HG03575 (cell line): ENCODE measurements around the gene CHD1L.
"Not testable (repeated sequence)": the region's sequence is repeated elsewhere in the genome, so short reads cannot be mapped to it uniquely, and the experiment has no call there.

Experiments
- ATAC-seq: cut with Tn5 transposase; IDR thresholded peaks from one replicate; pipeline ENCODE4 v1.9.1; 2021; ENCODE audit not compliant: unreplicated experiment, insufficient number of reproducible peaks, low FRiP score; ENCODE audit errors: extremely low read depth

Gene CHD1L

GRCh38 chr1:147326933-147327687 lies 84.6 kb downstream of the CHD1L start:
- ATAC-seq = not testable (repeated sequence)

GRCh38 chr1:147334292-147334691 lies 91.8 kb downstream of the CHD1L start:
- ATAC-seq = no peak

GRCh38 chr1:147336291-147336690 lies 93.8 kb downstream of the CHD1L start:
- ATAC-seq = no peak

- no peak for ATAC-seq
Measured at GRCh38 chr1:147337040-147337630, 94.7 kb downstream of the CHD1L start.

GRCh38 chr1:147338571-147338970 lies 96.1 kb downstream of the CHD1L start:
- no peak for ATAC-seq

GRCh38 chr1:147341246-147341645 lies 98.8 kb downstream of the CHD1L start:
- no peak for ATAC-seq
